ENCODE data around the gene PLA1A. TPM values are rescaled to one million over a fixed set of nuclear protein-coding genes. Genes with fewer than 3 reads are reported as not detected.

The PLA1A gene
- total and polyA plus RNA-seq, 2 of the 4 experiments (the other 2 are of a cell fraction): not detected

GRCh38 chr3:119630128-119630879 is 32.6 kb downstream of the PLA1A start:
- peak overlapping the region; percentile 84 for H2BK120ac ChIP-seq (ENCODE audit: low read depth, low read length)
- peak overlapping the region; percentile 48; the same call in 1 of the 2 replicates for H3K9ac ChIP-seq (ENCODE audit: low read depth, low read length)
- 76% methylated on average over 3 of the region's 8 CpGs; no CpG with 5 or more reads in 1 of the 2 experiments for WGBS, 2 experiments (ENCODE audit: extremely low coverage in 2 of 2, insufficient read length in 1 of 2)
- H2AK5ac ChIP-seq (ENCODE audit: low read depth, low read length): no peak overlapping the region
- H2BK15ac ChIP-seq (ENCODE audit: low read depth, low read length): peak overlapping the region; percentile 27; the same call in 1 of the 3 replicates
- in situ Hi-C loops (cut with MboI; ENCODE audit: low sequenced_read_pairs) (no loop called here), intact Hi-C loops (cut with micrococcal nuclease) (no loop called here), dilution Hi-C loops (cut with HindIII; ENCODE audit: low sequenced_read_pairs, unreplicated experiment) (no loop called here)
- H4K91ac ChIP-seq (ENCODE audit: insufficient read depth, low read depth, low read length): peak overlapping the region; percentile 88
- H3K14ac ChIP-seq (replicated peaks; ENCODE audit: low read depth, low read length): peak overlapping the region; percentile 86
- POLR2A ChIA-PET (ENCODE audit: unreplicated experiment): interaction anchor here (0.6 kb wide), 1 partner anchor 573 kb away, joined by 3 read pairs; no protein-coding TSS in a partner anchor
- H4K20me1 ChIP-seq (ENCODE audit: insufficient read depth, low read length): no peaks in the 10 kb centered on the region
- TF ChIP-seq RFX5 (IDR thresholded peaks at IDR 0.05; ENCODE audit: low read depth, low read length) (no peak), SMC3 (IDR thresholded peaks at IDR 0.05; ENCODE audit: low read depth, low read length) (no peak), CEBPB (IDR thresholded peaks at IDR 0.05; ENCODE audit: low read depth, low read length) (peak; percentile 87), NFE2L2 (IDR thresholded peaks at IDR 0.05; ENCODE audit: low read depth, low read length) (peak; percentile 59; the same call in 1 of the 2 replicates), FOS (IDR thresholded peaks at IDR 0.05; ENCODE audit: low read depth, low read length) (peak; percentile 24; the same call in 1 of the 2 replicates), MAFK (IDR thresholded peaks at IDR 0.05; ENCODE audit: low read depth, low read length) (peak; percentile 93), ELK1 (IDR thresholded peaks at IDR 0.05; ENCODE audit: borderline replicate concordance, low read depth, low read length) (no peak), USF2 (IDR thresholded peaks at IDR 0.05; ENCODE audit: low read depth, low read length) (no peak)
- no peaks in the 10 kb centered on the region for H3K36me3 ChIP-seq (ENCODE audit: control insufficient read depth, insufficient read depth, low read length)
- H3K4ac ChIP-seq (ENCODE audit: low read depth, low read length): peak overlapping the region; percentile 93
- peak overlapping the region; percentile 93 for H4K5ac ChIP-seq (ENCODE audit: low read depth, low read length)
- no peak overlapping the region for H2BK5ac ChIP-seq (ENCODE audit: low read depth, low read length, poor library complexity, severe bottlenecking)
- peaks cover 4% of the 10 kb centered on the region; the same call in 1 of the 2 replicates for H3K27me3 ChIP-seq (ENCODE audit: control insufficient read depth, insufficient read depth, low read length)
- no peaks in the 10 kb centered on the region for H3K79me1 ChIP-seq (ENCODE audit: low read depth in 1 of 2, low read length in 2 of 2)
- peak overlapping the region; percentile 78 for H2AFZ ChIP-seq (replicated peaks; ENCODE audit: low read length, poor library complexity)
- H3K23ac ChIP-seq (ENCODE audit: low read depth, low read length): peak overlapping the region; percentile 79; the same call in 1 of the 2 replicates
- peaks cover 10% of the 10 kb centered on the region for H3K4me1 ChIP-seq (ENCODE audit: control insufficient read depth, insufficient read depth, low read length)
- H4K8ac ChIP-seq (ENCODE audit: low read depth in 2 of 2, low read length in 2 of 2): peak overlapping the region; percentile 22 to 84; a peak in 3 of 4 replicates
- DNase-seq: peak; percentile 83
- H3K9me1 ChIP-seq (ENCODE audit: insufficient read depth, low read length): no peaks in the 10 kb centered on the region; the same call in 1 of the 2 replicates
- peak overlapping the region; percentile 65 for H3K27ac ChIP-seq (ENCODE audit: insufficient read depth, low read length)
- H3K4me2 ChIP-seq (ENCODE audit: low read depth, low read length): peak overlapping the region; percentile 21; the same call in 1 of the 2 replicates
- peak overlapping the region; percentile 62 for H2AK9ac ChIP-seq (replicated peaks; ENCODE audit: low read depth, low read length, poor library complexity)
- no TSS peak for BruUV-seq (replicated peaks)
- H3K9me3 ChIP-seq (ENCODE audit: control insufficient read depth, insufficient read depth, low read length): no peaks in the 10 kb centered on the region
- CTCF ChIA-PET: interaction anchor here (0.6 kb wide), 1 partner anchor 21 kb away, joined by 3 read pairs; no protein-coding TSS in a partner anchor
- peak overlapping the region; percentile 84 for H3K18ac ChIP-seq (ENCODE audit: low read depth, low read length)
- H3K4me3 ChIP-seq (ENCODE audit: insufficient read depth, low read depth, low read length): no peak overlapping the region
- no peak overlapping the region for H3K56ac ChIP-seq (ENCODE audit: extremely low read depth, insufficient read depth, low read length)
- peak overlapping the region; percentile 96 for H2BK20ac ChIP-seq (ENCODE audit: low read depth, low read length)
- ATAC-seq (ENCODE audit: low read depth): peak; percentile 87

Data from IMR-90 (cell line).